CD4-positive, alpha-beta T cell treated with Interleukin-15 for 4 hours (primary cell): ENCODE measurements around the gene SIMC1.
"Not testable (repeated sequence)": the region's sequence is repeated elsewhere in the genome, so short reads cannot be mapped to it uniquely, and the experiment has no call there.

Experiments used
- DNase-seq: peaks from one replicate; pipeline ENCODE4 v3.0.0-alpha.2; 2020; ENCODE audit warnings: low spot score

SIMC1 gene

DNA sequence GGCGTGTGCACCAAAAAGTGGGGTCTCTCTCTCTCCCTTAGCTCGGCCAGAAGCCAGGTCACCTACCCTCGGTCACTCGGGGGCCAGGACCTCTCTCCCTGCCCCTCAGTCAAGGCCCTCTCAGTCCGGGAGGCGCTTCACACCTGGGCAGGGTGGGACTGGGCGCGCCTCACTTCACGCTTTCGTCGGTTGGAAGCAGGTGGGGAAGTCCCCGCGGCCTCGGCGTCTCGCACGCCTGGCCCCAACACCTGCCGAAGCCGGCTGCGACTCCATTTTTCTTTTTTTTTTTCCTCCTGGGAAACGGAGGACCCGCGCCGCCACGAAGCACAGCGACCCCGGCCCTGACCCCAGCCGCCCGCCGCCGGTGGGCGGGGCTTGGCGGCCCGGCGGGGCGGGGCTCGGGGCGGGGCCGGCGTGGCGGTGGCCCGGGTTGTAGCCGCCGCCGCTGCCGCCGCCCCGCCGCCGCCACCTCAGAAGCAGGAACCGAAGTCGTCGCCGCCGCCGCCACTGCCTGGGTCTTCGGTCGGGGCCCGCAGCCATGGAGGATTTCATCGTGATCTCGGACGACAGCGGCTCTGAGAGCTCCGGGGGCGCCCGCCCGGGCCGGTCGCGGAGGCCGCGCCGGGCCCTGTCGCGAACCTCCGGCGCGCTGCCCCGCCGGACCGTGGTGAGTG is at the start of gene SIMC1:
TSS of gene SIMC1 (plus strand) at position 454 of the 674 bp plus-strand sequence. CDS start at position 539, 85 bp downstream.
- peak; percentile 60 for DNase-seq

DNA sequence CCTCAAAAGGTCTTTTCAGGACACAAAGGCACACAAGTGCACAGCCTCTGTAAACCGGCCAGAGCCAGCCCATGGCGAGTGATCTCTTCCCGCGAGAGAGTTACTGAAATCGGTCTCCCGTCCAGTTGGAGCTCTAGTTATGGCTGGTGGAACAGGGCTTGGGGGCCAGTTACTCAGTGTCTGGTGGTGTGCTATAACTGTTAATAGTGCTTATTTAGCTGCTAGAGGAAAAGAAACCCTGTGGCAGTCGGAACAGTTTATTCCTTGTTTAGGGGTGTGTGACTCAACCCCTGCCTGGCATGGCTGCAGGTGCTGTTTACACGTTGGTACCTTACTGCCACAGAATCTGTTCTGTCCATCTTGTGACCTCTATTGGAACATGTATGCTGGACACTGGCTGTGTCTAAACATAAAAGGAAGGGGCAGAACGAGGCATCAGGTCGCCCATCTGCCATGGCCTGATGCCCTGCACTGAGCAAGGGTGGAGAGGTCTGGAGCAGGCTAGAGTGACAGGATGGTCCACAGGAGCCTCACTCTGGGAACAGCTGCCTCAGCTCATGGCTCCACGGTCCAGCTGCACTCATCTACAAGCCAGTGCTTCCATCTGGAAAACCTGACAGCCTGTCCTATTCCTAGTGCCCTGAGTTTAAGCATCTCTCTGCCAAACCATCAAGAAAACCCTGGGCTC is 49.6 kb upstream of the SIMC1 start:
- DNase-seq = no peak

DNA sequence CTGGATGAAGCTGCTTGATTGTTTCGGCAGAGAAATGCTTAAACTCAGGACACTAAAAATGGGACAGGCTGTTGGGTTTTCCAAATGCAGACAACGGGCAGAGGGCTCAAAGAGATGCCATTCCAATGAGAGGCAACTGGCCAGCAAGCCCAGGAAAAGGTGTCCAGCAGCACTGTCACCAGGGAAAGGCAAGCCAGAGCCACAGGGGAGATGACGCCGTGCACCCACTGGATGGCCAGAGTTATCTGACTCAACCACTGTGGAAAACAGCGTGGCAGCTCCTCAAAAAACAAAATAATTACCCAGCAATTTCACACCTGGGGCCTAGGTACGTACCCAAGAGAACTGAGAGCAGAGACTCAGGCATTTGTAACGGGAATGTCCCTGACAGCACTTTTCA is 48.4 kb upstream of the SIMC1 start:
- DNase-seq = no peak

DNA sequence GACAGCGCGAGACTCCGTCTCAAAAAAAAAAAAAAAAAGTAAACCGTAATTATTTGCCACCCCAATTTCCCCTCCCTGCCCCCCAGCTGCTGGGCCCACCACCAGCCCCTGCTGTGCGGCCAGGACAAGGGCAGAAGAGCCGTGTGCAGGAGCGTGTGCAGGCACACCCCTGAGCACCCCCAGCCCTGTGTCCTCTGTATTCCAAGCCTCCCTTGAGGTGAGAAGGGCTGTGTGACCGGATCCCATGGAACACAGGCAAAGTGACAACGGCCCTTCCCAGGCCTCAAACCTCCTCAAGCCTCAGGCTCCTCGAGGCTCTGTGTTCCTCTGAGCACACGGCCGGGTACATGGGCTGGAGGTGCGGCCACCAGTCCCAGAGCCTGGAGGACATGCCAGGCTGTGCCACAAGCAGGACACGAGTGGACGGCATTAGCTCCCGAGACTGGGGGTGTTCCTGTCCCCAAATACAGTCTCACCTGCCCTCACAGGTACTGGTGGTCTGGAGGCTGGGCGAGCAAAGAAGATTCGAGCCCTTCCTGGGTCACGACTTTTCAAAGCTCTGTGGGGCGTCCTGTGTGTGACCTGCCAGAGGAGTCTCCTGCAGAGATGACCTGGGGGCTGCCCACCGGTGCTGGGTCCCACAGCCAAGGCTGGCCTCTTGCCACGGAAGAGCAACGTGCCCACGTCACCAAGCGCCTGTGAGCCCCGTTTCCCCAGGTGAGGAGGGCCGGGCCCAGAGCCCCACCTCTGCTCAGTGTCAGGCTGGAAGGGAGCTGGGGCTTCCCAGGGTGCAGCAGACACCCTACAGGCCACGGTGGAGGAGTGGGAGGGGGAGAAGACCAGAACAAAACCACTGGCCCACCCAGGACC is 47.1 kb upstream of the SIMC1 start:
- no peak for DNase-seq

DNA sequence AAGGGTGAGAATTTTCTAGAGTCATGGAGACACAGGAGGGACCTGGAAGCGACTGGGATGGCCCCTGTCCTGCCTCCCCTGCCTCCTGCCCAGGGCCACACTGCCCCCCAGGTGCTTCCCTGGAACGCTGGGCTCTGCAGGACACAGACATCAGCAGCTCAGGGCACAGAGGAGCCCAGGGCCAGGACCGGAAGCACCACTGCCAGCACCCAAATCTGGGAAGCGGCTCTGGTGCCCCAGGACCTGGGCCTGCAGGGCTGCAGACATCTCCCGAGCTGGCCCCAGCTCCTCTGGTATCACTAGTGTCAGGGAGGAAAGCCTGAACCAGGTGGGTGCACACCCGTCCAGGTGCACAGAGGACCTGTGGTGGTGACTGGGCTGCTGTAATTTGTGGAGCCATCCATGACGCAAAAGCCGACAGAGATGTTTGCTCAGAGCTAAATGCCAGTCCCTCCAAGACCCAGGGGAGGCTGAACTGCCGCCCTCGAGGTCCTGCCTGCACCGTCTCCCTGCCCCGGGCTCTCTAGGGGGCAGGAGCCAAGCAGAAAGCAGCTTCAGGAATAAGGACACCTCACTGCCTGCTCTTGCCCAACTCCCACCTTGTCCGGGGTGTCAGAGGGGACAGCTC is 46.0 kb upstream of the SIMC1 start:
- DNase-seq = no peak

DNA sequence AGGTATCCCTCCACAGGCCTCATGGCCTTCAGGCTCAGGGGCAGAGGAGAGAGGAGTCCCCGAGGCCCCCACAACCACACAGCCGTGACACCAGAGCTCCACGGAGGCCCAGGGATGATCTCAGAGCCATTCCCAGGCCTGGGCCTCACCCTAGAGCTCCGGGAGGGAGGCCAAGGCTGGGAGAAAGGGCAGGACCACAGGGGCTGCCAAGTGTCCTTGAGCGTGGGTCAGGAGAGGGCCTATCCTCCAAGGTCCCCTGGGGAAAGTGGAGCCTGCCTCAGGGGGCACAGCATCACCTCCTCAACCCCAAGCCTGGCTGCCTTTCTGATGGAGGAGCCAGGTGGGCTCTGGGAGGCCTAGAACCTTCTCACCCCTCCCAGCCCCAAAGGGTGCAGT is 45.5 kb upstream of the SIMC1 start:
- DNase-seq = not testable (repeated sequence)

DNA sequence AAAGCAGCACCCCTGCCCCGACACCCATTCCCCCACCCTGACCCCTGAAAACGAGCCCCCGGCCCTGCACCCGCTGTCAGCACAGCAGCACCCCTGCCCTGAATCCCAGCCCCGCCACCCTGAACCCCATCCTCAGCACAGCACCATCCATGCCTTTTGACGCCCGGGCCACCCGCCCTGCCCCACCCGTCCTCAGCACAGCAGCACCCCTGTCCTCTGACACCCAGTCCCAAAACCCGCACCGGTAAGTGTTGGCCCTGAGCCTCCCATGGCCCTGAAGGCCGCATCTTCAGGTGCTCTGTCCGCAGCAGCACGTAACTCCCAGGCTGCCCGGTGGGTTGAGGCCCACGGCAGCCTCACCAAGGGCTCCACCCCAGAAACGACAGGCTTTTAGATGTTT is 44.6 kb upstream of the SIMC1 start:
- DNase-seq = not testable (repeated sequence)

DNA sequence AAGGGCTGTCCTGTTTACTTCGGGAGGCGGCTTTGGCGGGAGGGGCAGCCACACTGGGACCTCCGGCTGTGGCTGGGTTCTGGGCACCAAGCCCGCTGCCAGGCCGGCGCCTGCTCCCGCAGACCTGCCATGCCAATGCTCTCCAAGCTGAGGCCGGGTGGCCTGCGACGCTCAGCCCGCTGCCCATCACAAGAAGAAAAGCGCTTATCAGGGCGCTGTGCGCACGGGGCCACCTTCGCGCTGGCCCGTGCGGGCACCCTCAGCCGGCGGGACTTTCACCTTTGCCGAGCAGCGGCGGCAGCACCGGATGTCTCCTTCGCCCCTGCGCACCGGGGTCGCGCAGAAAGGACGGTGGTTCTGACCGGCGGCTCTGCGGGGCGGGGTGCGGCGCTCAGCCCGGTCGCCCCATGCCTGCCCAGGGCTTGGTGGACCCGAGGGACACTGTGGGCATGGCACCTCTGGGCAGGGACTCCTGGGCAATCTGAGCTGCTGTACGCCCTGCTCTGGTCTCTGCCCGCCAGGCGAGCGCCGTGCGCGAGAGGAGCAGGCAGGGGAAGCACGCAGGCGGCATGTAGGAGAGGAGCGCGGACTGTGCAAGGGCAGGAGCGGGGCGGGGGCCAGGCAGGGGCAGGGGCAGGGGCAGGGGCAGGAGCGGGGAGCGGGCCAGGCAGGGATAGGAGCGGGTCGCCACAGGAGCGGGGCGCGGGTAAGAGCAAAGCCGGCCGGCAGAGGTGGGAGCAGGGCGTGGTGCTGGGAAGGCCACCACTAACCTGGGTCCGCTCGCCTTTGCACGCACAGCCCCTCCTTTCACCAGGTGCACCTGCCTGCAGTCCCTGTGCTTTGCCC is 43.8 kb upstream of the SIMC1 start:
- not testable (repeated sequence) for DNase-seq

DNA sequence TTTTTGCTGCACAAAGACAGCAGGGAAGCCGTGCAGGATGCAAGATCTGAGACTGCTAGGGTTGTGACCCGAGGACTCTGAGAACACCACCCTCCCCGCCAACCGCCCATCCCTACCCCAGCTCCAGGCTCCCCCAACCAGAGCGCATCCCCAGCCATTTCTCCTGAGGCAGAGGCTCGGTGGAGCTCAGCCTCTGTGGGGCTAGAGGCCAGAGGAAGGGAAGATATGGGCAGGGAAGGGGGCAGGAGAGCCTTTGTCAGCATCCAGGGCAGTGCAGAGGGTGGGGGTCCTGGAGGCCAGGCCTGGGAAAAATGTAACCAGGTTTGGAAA is 43.2 kb upstream of the SIMC1 start:
- DNase-seq = not testable (repeated sequence)

DNA sequence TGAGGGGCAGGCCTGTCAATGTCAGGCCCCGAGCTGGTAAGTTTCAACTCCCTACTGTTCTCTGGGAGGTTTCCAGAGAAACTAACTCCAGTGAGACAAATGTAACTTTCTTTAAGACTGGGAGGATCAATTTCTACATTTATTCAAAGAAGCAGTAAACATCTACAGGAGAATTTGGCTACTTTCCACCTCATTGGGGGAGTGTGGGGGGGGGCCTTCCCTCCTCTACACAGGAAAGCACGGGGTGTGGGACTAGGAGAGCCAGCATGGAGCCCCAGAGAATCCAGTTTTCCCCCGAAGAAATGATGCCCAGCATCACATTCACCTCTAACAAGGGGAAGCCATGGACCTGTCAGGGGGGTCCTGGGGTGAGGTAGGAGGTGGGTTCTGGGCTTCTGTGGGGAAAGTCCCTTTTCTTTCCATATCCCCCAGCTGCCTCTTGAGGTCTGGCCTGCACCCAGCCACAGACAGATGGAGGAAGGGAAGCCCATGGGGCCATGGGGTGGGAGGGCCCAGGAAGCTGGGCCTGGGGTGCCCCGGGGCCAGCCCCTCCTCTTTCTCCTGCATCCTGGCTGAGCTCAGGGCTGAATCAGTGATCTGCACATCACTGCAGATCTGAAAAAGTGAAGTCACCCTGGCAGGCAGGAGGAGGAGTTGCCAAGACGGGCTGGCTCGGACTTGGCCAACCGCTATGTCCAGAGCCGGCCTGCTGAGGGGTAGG is 42.6 kb upstream of the SIMC1 start:
- not testable (repeated sequence) for DNase-seq

DNA sequence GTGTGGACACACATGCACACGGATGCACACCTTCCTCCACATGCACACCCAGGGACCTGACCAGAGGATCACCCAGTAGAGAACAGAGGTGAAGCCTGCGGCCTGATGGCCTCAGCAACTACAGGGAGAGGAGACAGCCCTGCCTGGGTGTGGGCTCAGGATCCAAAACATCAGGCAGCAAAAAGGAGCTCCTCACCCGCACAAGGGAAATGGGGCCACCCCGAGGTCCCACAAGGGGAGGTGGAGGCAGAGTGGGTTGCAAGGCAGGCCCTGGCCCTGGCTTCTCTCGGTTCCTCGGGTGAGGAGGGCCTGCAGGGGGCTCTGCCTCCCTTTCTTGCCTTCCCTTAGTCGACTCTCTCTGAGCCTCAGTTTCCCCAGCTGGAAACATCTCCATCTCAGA is 41.4 kb upstream of the SIMC1 start:
- DNase-seq = not testable (repeated sequence)

DNA sequence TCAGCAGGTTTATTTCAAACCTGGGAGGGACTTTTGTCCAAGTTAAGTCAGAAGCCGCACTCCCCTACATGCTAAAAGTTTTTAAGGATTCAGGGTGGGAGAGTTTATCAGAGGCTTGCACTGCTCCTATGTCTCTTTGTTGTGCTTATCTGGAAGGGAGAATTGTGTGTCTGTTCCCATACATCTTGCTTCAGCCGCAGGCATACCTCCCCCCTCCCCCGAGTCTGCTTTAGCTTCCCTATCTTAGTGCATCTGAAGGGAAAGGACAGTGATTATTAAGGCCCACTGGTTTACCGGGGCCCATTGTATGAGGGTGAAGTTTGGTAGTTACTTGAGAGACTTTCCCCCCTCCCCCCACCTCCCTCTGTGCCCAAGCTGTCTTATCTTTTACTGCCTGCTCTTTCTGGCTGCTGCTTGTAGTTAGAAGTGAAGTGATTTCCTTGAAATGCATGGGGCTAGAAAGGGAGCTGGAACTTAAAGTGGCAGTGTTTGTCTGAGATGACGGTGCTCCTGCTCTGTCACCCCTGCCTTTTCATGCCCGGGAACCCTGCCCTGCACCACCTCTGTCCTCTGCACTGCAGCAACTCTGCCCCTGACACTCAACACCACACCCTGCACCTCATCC is 40.9 kb upstream of the SIMC1 start:
- DNase-seq = not testable (repeated sequence)

DNA sequence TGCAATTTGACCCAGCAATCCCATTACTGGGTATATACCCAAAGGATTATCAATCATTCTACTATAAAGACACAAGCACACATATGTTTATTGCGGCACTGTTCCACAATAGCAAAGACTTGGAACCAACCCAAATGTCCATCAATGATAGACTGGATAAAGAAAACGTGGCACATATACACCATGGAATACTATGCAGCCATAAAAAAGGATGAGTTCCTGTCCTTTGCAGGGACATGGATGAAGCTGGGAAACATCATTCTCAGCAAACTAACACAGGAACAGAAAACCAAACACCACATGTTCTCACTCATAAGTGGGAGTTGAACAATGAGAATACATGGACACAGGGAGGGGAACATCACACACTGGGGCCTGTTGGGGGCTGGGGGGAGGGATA is 39.9 kb upstream of the SIMC1 start:
- not testable (repeated sequence) for DNase-seq

DNA sequence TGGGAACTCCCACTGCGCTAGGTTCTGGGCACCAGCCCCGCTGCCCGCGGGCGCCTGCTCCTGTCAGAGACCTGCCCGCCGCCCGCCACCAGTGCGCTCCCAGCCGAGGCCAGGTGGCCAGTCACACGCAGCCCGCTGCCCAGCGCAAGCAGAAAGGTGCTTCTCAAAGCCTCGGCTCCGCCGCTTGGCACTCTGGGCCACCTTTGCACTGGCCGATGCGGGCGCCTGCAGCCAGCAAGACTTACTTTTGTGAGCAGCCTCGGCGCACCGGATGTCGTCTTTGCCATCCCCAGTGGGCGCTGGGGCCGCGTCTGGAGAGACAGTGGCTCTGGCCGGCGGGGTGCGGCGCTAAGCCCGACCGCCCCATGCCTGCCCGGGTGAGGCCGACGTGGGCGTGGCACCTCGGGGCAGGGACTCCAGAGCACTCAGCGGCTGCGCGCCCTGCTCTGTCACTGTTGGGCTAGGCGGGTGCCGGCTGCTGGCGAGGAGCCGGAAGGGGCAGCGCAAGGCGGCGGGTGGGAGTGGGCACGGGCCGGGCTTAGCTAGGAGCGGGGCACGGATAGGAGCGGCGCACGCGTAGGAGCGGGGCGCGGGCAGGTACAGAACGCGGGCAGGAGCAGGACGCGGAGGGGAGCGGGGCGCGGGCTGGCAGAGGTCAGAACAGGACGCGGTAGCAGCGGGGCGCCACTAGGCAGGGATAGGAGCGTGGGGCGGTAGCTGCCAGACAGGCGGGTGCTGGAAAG is 39.1 kb upstream of the SIMC1 start:
- not testable (repeated sequence) for DNase-seq

DNA sequence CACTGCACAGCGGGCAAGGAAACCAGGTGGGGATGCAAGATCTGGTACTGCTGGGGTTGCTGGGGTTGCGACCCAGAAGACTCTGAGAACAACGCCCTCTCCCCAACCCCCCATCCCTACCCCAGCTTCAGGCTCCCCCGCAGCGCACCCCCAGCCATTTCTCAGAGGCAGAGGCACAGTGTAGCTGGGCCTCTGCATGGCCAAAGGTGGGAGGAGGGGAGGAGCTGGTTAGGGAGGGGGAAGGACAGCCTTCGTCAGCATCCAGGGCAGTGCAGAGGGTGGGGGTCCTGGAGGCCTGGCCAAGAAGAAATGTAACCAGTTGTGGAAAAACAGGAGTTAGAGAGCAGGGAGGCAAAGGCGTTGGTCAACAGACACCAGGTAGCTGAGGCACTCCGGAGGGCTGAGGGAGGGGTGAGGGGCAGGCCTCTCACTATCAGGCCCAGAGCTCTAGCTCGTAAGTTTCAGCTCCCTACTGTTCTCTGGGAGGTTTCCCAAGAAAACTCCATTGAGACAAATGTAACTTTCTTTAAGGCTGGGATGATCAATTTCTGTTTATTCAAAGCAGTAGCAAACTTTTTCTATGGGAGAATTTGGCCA is 38.3 kb upstream of the SIMC1 start:
- not testable (repeated sequence) for DNase-seq

DNA sequence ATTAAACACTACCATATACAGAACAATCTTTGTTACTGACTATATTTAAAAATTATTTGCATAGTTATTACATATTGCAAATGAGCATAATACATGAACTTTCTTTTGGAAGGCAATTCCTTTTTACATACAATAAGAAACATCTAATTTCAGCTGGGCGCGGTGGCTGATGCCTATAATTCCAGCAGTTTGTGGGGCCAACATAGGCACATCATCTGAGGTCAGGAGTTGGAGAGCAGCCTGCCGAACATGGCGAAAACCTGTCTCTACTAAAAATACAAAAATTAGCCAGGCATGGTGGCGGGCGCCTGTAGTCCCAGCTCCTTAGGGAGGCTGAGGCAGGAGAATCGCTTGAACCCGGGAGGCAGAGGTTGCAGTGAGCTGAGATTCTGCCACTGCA is 36.4 kb upstream of the SIMC1 start:
- DNase-seq = no peak

DNA sequence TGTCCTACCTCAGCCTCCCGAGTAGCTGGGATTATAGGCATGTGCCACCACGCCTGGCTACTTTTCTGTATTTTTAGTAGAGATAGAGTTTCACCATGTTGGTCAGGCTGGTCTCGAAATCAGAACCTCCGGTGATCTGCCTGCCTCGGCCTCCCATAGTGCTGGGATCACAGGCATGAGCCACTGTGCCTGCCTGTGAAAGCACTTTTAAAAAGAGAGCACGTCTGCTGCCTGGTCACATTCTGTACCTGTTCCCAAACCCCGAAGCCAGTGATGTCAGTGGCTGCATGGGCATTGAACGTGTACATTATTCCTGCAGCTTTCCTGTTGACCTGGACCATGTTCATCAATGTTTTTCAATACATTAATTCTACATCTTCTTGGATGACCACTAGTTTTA is 35.1 kb upstream of the SIMC1 start:
- DNase-seq = no peak

DNA sequence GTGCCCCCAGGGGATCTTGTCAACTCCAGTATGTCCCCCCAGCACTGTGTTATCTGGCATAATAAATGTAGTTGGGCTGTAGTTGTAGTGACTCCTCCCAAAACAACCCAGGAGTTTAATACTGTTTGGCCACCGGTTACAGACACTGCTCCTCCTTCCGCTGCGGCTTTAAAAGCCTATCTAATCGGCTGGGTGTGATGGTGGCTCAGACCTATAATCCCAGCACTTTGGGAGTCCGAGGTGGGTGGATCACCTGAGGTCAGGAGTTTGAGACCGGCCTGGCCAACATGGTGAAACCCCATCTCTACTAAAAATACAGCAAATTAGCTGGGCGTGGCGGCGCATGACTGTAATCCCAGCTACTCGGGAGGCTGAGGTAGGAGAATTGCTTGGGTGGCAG is 34.7 kb upstream of the SIMC1 start:
- DNase-seq = not testable (repeated sequence)

DNA sequence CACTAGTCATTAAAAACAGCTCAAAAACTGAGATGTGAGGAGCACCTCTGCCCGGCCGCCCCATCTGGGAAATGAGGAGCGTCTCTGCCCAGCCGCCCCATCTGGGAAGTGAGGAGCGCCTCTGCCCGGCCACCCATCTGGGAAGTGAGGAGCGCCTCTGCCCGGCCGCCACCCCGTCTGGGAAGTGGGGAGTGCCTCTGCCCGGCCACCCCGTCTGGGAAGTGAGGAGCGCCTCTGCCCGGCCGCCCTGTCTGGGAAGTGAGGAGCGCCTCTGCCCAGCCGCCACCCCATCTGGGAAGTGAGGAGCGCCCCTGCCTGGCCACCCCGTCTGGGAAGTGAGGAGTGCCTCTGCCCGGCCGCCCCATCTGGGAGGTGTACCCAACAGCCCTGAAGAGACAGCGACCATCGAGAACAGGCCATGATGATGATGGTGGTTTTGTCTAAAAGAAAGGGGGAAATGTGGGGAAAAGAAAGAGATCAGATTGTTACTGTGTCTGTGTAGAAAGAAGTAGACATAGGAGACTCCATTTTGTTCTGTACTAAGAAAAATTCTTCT is 23.7 kb upstream of the SIMC1 start:
- DNase-seq = not testable (repeated sequence)
